DOHH2 (cell line): ENCODE data around the gene IL17D.

Experiments
- H3F3A ChIP-seq: fragments of 200-600 bp; sonication (generic), shearing (Covaris generic); 2 replicates; pipeline ENCODE4 v1.6.0; 2016; ENCODE audit warnings: antibody characterized with exemption, mild to moderate bottlenecking; ENCODE audit not compliant: control insufficient read depth, insufficient read depth
- H3K27ac ChIP-seq: fragments of 200-600 bp; sonication (generic); 2 replicates; pipeline ENCODE4 v1.5.1; 2014; ENCODE audit warnings: low read depth, mild to moderate bottlenecking, low read length, moderate library complexity
- H3K27me3 ChIP-seq: fragments of 200-600 bp; sonication (generic); 2 replicates; pipeline ENCODE4 v1.6.1; 2014; ENCODE audit warnings: mild to moderate bottlenecking, low read length, mixed read lengths; ENCODE audit not compliant: control insufficient read depth
- H3K36me3 ChIP-seq: fragments of 200-600 bp; sonication (generic); 2 replicates; pipeline ENCODE4 v1.6.1; 2014; ENCODE audit warnings: mild to moderate bottlenecking, low read length, moderate library complexity, mixed read lengths; ENCODE audit not compliant: control insufficient read depth
- H3K4me1 ChIP-seq: fragments of 200-600 bp; sonication (generic); 2 replicates; pipeline ENCODE4 v1.6.1; 2014; ENCODE audit warnings: mild to moderate bottlenecking, low read length, mixed read lengths; ENCODE audit not compliant: control insufficient read depth
- H3K4me2 ChIP-seq: fragments of 200-600 bp; sonication (generic); 2 replicates; pipeline ENCODE4 v1.6.0; 2014; ENCODE audit warnings: mild to moderate bottlenecking, low read length, moderate library complexity
- H3K4me3 ChIP-seq: fragments of 200-600 bp; sonication (generic); 2 replicates; pipeline ENCODE4 v1.5.1; 2014; ENCODE audit warnings: mild to moderate bottlenecking, low read length, mixed read lengths
- H3K79me2 ChIP-seq: fragments of 200-600 bp; sonication (generic); 2 replicates; pipeline ENCODE4 v1.6.1; 2014; ENCODE audit warnings: mild to moderate bottlenecking, low read length, mixed read lengths; ENCODE audit not compliant: control insufficient read depth
- H3K9me2 ChIP-seq: fragments of 200-600 bp; sonication (generic); replicated peaks from 2 replicates; pipeline ENCODE4 v1.6.1; 2014; ENCODE audit warnings: mild to moderate bottlenecking, low read length, mixed read lengths; ENCODE audit not compliant: control insufficient read depth
- H3K9me3 ChIP-seq: fragments of 200-600 bp; sonication (generic); 2 replicates; pipeline ENCODE4 v1.6.1; 2014; ENCODE audit warnings: antibody characterized with exemption, low read length, mixed read lengths; ENCODE audit not compliant: control insufficient read depth, insufficient read depth
- H4K20me1 ChIP-seq: fragments of 200-600 bp; sonication (generic); 2 replicates; pipeline ENCODE4 v1.6.0; 2014; ENCODE audit warnings: low read depth, mild to moderate bottlenecking, antibody characterized with exemption, low read length, moderate library complexity; ENCODE audit not compliant: control insufficient read depth, insufficient read depth
- EZH2phosphoT487 ChIP-seq: fragments of 200-600 bp; sonication (generic); IDR thresholded peaks from 2 replicates; pipeline ENCODE4 v1.6.1; 2017; ENCODE audit warnings: borderline replicate concordance, mild to moderate bottlenecking, antibody characterized with exemption, low read length, moderate library complexity, mixed read lengths
- TF ChIP-seq, protein P1 (sequence below): fragments of 200-600 bp; sonication (generic); IDR thresholded peaks from one replicate; pipeline ENCODE4 v1.5.1; 2014; ENCODE audit warnings: antibody characterized with exemption, mild to moderate bottlenecking, low read depth, low read length; ENCODE audit not compliant: poor library complexity, severe bottlenecking

The IL17D gene

GRCh38 chr13:20691616-20692015 lies 11.9 kb upstream of the IL17D start:
- no peak overlapping the region for H3K4me3 ChIP-seq
- H3K4me1 ChIP-seq = no peaks in the 10 kb centered on the region
- no peaks in the 10 kb centered on the region for H3K36me3 ChIP-seq
- TF ChIP-seq, protein P1, sequence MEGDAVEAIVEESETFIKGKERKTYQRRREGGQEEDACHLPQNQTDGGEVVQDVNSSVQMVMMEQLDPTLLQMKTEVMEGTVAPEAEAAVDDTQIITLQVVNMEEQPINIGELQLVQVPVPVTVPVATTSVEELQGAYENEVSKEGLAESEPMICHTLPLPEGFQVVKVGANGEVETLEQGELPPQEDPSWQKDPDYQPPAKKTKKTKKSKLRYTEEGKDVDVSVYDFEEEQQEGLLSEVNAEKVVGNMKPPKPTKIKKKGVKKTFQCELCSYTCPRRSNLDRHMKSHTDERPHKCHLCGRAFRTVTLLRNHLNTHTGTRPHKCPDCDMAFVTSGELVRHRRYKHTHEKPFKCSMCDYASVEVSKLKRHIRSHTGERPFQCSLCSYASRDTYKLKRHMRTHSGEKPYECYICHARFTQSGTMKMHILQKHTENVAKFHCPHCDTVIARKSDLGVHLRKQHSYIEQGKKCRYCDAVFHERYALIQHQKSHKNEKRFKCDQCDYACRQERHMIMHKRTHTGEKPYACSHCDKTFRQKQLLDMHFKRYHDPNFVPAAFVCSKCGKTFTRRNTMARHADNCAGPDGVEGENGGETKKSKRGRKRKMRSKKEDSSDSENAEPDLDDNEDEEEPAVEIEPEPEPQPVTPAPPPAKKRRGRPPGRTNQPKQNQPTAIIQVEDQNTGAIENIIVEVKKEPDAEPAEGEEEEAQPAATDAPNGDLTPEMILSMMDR = no peak
- TF ChIP-seq EZH2phosphoT487 = no peak
- no peaks in the 10 kb centered on the region for H3K9me2 ChIP-seq
- no peaks in the 10 kb centered on the region for H3K9me3 ChIP-seq
- H4K20me1 ChIP-seq = no peaks in the 10 kb centered on the region
- no peaks in the 10 kb centered on the region for H3F3A ChIP-seq
- no peak overlapping the region for H3K4me2 ChIP-seq
- H3K27me3 ChIP-seq = no peaks in the 10 kb centered on the region
- H3K27ac ChIP-seq = no peak overlapping the region
- H3K79me2 ChIP-seq = no peaks in the 10 kb centered on the region

DNA sequence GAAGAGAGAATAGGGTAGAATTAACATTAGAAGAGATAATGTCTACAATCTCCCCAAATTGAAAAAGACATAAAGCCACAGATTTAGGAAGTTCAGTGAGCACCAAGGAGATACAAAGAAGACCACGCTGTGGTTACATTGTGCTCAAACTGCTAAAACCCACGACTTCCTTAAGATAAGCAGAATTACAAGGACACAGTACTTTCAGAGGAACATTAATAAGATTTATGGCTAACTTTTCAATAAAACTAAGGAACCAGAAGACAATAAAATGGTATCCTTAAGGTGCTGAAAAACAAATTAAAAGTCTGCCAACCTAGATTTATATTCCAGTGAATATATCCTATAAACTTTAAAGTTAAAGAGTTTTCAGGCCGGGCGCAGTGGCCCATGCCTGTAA lies 7.4 kb upstream of the IL17D start:
- Histone ChIP-seq H3K27ac (no peak overlapping the region), H3K4me3 (no peak overlapping the region), H3K9me3 (no peaks in the 10 kb centered on the region), H3F3A (no peaks in the 10 kb centered on the region), H3K36me3 (no peaks in the 10 kb centered on the region), H3K27me3 (peaks cover 9% of the 10 kb centered on the region), H3K9me2 (no peaks in the 10 kb centered on the region), H3K79me2 (no peaks in the 10 kb centered on the region), H4K20me1 (no peaks in the 10 kb centered on the region), H3K4me2 (no peak overlapping the region), H3K4me1 (peaks cover 4% of the 10 kb centered on the region; the same call in 1 of the 2 replicates)
- no peak for TF ChIP-seq EZH2phosphoT487
- TF ChIP-seq, protein P1 = no peak

GRCh38 chr13:20699715-20700114 lies 3.8 kb upstream of the IL17D start:
- no peaks in the 10 kb centered on the region for H3K9me2 ChIP-seq
- no peak for TF ChIP-seq EZH2phosphoT487
- TF ChIP-seq, protein P1 = no peak
- H3K79me2 ChIP-seq = no peaks in the 10 kb centered on the region
- no peaks in the 10 kb centered on the region for H3K9me3 ChIP-seq
- H3K4me3 ChIP-seq = no peak overlapping the region
- H3F3A ChIP-seq = 0 out of 2 replicates have a peak, but pooled peaks cover 2% of the 10 kb centered on the region
- 0 out of 2 replicates have a peak, but pooled peaks cover 2% of the 10 kb centered on the region for H4K20me1 ChIP-seq
- H3K36me3 ChIP-seq = no peaks in the 10 kb centered on the region
- no peak overlapping the region for H3K27ac ChIP-seq
- H3K4me1 ChIP-seq = peaks cover 18% of the 10 kb centered on the region
- H3K27me3 ChIP-seq = peaks cover 34% of the 10 kb centered on the region
- H3K4me2 ChIP-seq = no peak overlapping the region

DNA sequence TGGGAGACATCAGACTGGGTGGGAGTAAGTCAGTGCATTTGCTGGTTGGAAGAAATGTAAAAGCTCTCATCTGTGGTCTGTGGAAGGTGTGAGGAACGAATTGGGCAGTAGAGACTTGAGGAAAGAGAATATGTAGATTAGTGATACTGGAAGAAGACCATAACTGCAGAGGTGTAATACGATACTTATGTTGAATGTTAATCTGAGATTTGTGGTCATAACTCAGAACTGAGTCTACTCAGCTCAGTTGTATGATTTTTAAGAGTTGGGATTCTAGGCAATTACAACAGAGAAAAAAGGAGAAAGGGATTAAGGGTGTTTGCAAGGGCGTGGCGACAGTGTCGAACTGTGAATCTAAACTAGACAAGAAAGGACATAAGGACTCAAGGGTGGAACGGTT lies 3.2 kb upstream of the IL17D start:
- H3K27me3 ChIP-seq = peaks cover 37% of the 10 kb centered on the region

More for the DNA sequence above, 3.2 kb upstream of the IL17D start:
- TF ChIP-seq, protein P1 = no peak
- no peak for TF ChIP-seq EZH2phosphoT487
- no peaks in the 10 kb centered on the region for H3K9me3 ChIP-seq
- no peak overlapping the region for H3K27ac ChIP-seq
- H3K36me3 ChIP-seq = no peaks in the 10 kb centered on the region
- no peaks in the 10 kb centered on the region for H3K9me2 ChIP-seq
- no peak overlapping the region for H3K4me3 ChIP-seq
- 0 out of 2 replicates have a peak, but pooled peaks cover 2% of the 10 kb centered on the region for H4K20me1 ChIP-seq
- 0 out of 2 replicates have a peak, but pooled peaks cover 4% of the 10 kb centered on the region for H3F3A ChIP-seq
- H3K79me2 ChIP-seq = no peaks in the 10 kb centered on the region
- H3K4me1 ChIP-seq = peaks cover 18% of the 10 kb centered on the region
- H3K4me2 ChIP-seq = no peak overlapping the region
